ENCODE measurements around the gene FCN3. TPM values are rescaled to one million over a fixed set of nuclear protein-coding genes. Genes with fewer than 3 reads are reported as not detected.
A peak's percentile ranks its signal among the peaks of the same experiment; 100 is the strongest.
"Not testable (repeated sequence)": the region's sequence is repeated elsewhere in the genome, so short reads cannot be mapped to it uniquely, and the experiment has no call there.

The FCN3 gene
- total and polyA plus RNA-seq, 2 donors (not counting 1 experiment from before 2014, with no cell fraction given), result not detected

GRCh38 chr1:27408151-27408550, 33.5 kb upstream of the FCN3 start:
- Histone ChIP-seq H3K4me3 (ENCODE audit: control extremely low read depth in 1 of 5, extremely low read depth in 1 of 5, insufficient read depth in 1 of 5, low read depth in 2 of 5, low read length in 4 of 5) (no peak overlapping the region), H3K4me2 (replicated peaks; ENCODE audit: low read depth, low read length, poor library complexity, severe bottlenecking) (no peak overlapping the region), H4K20me1 (ENCODE audit: control insufficient read depth, insufficient read depth, low read length, poor library complexity, severe bottlenecking) (peaks cover 10% of the 10 kb centered on the region), H3K9ac (ENCODE audit: low read length) (no peak overlapping the region), H3K4me1 (ENCODE audit: control insufficient read depth in 2 of 2, insufficient read depth in 2 of 2, low read length in 2 of 2) (peaks cover 30 to 43% of the 10 kb centered on the region in 2 donors), H2AFZ (ENCODE audit: insufficient read depth, low read depth, low read length, poor library complexity, severe bottlenecking) (no peak overlapping the region), H3K27ac (ENCODE audit: low read length in 2 of 2) (peak overlapping the region in 1 of 2 donors; percentile 75), H3K36me3 (replicated peaks in 1 of 2; ENCODE audit: control extremely low read depth in 1 of 2, control insufficient read depth in 1 of 2, extremely low read depth in 1 of 2, insufficient read depth in 2 of 2, low read length in 1 of 2) (peaks cover 10 to 62% of the 10 kb centered on the region in 2 experiments), H3K9me3 (ENCODE audit: control extremely low read depth in 1 of 3, control insufficient read depth in 2 of 3, insufficient read depth in 1 of 3, low read length in 2 of 3) (no peaks in the 10 kb centered on the region), H3K27me3 (replicated peaks in 1 of 4; ENCODE audit: control extremely low read depth in 1 of 4, control insufficient read depth in 3 of 4, insufficient read depth in 4 of 4, low read length in 3 of 4) (no peaks in the 10 kb centered on the region), H3K79me2 (ENCODE audit: control insufficient read depth, insufficient read depth, low read length) (peaks cover 4% of the 10 kb centered on the region)
- no peak for ATAC-seq (ENCODE audit: low read depth)
- no peak overlapping the region for H3K4me3 Mint-ChIP-seq
- no peaks in the 10 kb centered on the region for H3K27me3 Mint-ChIP-seq
- no peaks in the 10 kb centered on the region for H3K9me3 Mint-ChIP-seq (ENCODE audit: insufficient read depth)
- CTCF ChIA-PET, result interaction anchor here (0.8 to 1.5 kb wide), 3 partner anchors 8 to 199 kb away, joined by 3 to 5 read pairs (median 4); no protein-coding TSS in a partner anchor
- peak overlapping the region; percentile 15 for H3K27ac Mint-ChIP-seq
- peaks cover 45% of the 10 kb centered on the region for H3K4me1 Mint-ChIP-seq
- WGBS (ENCODE audit: insufficient coverage), result 93% methylated on average over 9 of the region's 9 CpGs
- no peak for TF ChIP-seq CTCF (IDR thresholded peaks at IDR 0.05)
- TF ChIP-seq EZH2 (IDR thresholded peaks at IDR 0.05; ENCODE audit: borderline replicate concordance, insufficient read depth, low read depth, low read length, poor library complexity, severe bottlenecking), result no peak
- intact Hi-C loops (cut with micrococcal nuclease), result no loop called here
- POLR2A ChIA-PET, result interaction anchor here (0.7 kb wide), 1 partner anchor 195 kb away, joined by 5 read pairs; no protein-coding TSS in a partner anchor
- no peak for DNase-seq

DNA sequence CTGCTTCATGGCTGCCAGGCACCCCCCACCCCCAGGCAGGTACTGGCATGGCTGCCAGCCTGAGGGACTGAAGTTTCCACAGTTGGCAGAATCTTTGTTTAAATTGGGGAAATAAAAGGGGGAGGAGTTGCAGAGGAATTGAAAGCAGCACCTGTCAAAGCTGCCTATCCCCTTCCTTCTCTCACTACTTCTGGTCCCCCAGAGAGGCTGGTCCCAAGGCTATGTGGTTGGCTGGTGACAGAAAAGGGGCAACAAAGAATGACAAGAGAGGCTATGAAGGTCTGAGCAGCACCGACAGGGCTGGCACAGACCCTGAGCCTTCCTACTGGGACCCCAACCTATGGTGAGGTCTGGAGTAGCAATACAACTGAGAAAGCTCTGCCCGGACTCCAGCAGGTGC, 32.2 kb upstream of the FCN3 start:
- not testable (repeated sequence) for H3K79me2 ChIP-seq (ENCODE audit: control insufficient read depth, insufficient read depth, low read length)
- peak; percentile 12 for ATAC-seq (ENCODE audit: low read depth)
- peak overlapping the region; percentile 84 for H3K27ac Mint-ChIP-seq

More for the DNA sequence above, 32.2 kb upstream of the FCN3 start:
- H2AFZ ChIP-seq (ENCODE audit: insufficient read depth, low read depth, low read length, poor library complexity, severe bottlenecking); H3K4me2 ChIP-seq (replicated peaks; ENCODE audit: low read depth, low read length, poor library complexity, severe bottlenecking); H3K27me3 Mint-ChIP-seq; H3K9me3 ChIP-seq (ENCODE audit: control extremely low read depth in 1 of 3, control insufficient read depth in 2 of 3, insufficient read depth in 1 of 3, low read length in 2 of 3); POLR2A ChIA-PET; intact Hi-C loops (cut with micrococcal nuclease); H3K9me3 Mint-ChIP-seq (ENCODE audit: insufficient read depth); H3K27me3 ChIP-seq (replicated peaks in 1 of 4; ENCODE audit: control extremely low read depth in 1 of 4, control insufficient read depth in 3 of 4, insufficient read depth in 4 of 4, low read length in 3 of 4); H3K4me3 ChIP-seq (ENCODE audit: control extremely low read depth in 1 of 5, extremely low read depth in 1 of 5, insufficient read depth in 1 of 5, low read depth in 2 of 5, low read length in 4 of 5); H3K9ac ChIP-seq (ENCODE audit: low read length); H3K4me3 Mint-ChIP-seq: not testable (repeated sequence)
- CTCF ChIA-PET, result interaction anchor here (0.9 to 1.5 kb wide), 4 partner anchors 9 to 256 kb away, joined by 3 to 5 read pairs (median 4); no protein-coding TSS in a partner anchor
- H3K4me1 Mint-ChIP-seq, result peaks cover 55% of the 10 kb centered on the region
- H3K36me3 ChIP-seq (replicated peaks in 1 of 2; ENCODE audit: control extremely low read depth in 1 of 2, control insufficient read depth in 1 of 2, extremely low read depth in 1 of 2, insufficient read depth in 2 of 2, low read length in 1 of 2), result peaks cover 8 to 48% of the 10 kb centered on the region in 2 experiments
- peaks cover 43 to 57% of the 10 kb centered on the region in 2 donors for H3K4me1 ChIP-seq (ENCODE audit: control insufficient read depth in 2 of 2, insufficient read depth in 2 of 2, low read length in 2 of 2)
- peaks cover 10% of the 10 kb centered on the region for H4K20me1 ChIP-seq (ENCODE audit: control insufficient read depth, insufficient read depth, low read length, poor library complexity, severe bottlenecking)
- DNase-seq, result peak; percentile 56
- WGBS (ENCODE audit: insufficient coverage), result 78% methylated on average over 1 of the region's 2 CpGs
- peak overlapping the region; percentile 44 to 75 for H3K27ac ChIP-seq (ENCODE audit: low read length in 2 of 2)
